Measurements from ENCODE around the gene OLIG2. TPM values are rescaled to one million over a fixed set of nuclear protein-coding genes. Genes with fewer than 3 reads are reported as not detected.

Gene OLIG2
- total and polyA plus RNA-seq, 2 of the 4 experiments (the other 2 are of a cell fraction), result not detected

- WGBS, 2 experiments (ENCODE audit: extremely low coverage in 2 of 2, insufficient read length in 1 of 2), result no CpG with 5 or more reads among the region's 5 CpGs
- H2BK120ac ChIP-seq (ENCODE audit: low read depth, low read length), result no peak overlapping the region
- H2BK20ac ChIP-seq (ENCODE audit: low read depth, low read length), result no peak overlapping the region
- in situ Hi-C loops (cut with MboI; ENCODE audit: low sequenced_read_pairs), result no loop called here
- no peak overlapping the region for H2BK5ac ChIP-seq (ENCODE audit: low read depth, low read length, poor library complexity, severe bottlenecking)
- H2AK5ac ChIP-seq (ENCODE audit: low read depth, low read length), result no peak overlapping the region
- no peaks in the 10 kb centered on the region for H4K20me1 ChIP-seq (ENCODE audit: insufficient read depth, low read length)
- no peak overlapping the region for H3K9ac ChIP-seq (ENCODE audit: low read depth, low read length)
- H3K79me1 ChIP-seq (ENCODE audit: low read depth in 1 of 2, low read length in 2 of 2), result no peaks in the 10 kb centered on the region
- no peak for TF ChIP-seq MAZ (IDR thresholded peaks at IDR 0.05; ENCODE audit: borderline replicate concordance, low read depth, low read length)
- TF ChIP-seq ELK1 (IDR thresholded peaks at IDR 0.05; ENCODE audit: borderline replicate concordance, low read depth, low read length), result no peak
- no peak for TF ChIP-seq FOS (IDR thresholded peaks at IDR 0.05; ENCODE audit: low read depth, low read length)
- TF ChIP-seq BHLHE40 (IDR thresholded peaks at IDR 0.05; ENCODE audit: low read depth, low read length), result no peak
- no peak for TF ChIP-seq MXI1 (IDR thresholded peaks at IDR 0.05; ENCODE audit: borderline replicate concordance, low read depth, low read length)
- no peak for TF ChIP-seq SMC3 (IDR thresholded peaks at IDR 0.05; ENCODE audit: low read depth, low read length)
- TF ChIP-seq CHD1 (IDR thresholded peaks at IDR 0.05; ENCODE audit: low read depth, low read length), result no peak
- DNase-seq, result no peak
- H2AFZ ChIP-seq (replicated peaks; ENCODE audit: low read length, poor library complexity), result no peak overlapping the region
- no peak overlapping the region for H3K18ac ChIP-seq (ENCODE audit: low read depth, low read length)
- no peak overlapping the region for H2AK9ac ChIP-seq (replicated peaks; ENCODE audit: low read depth, low read length, poor library complexity)
- H3K56ac ChIP-seq (ENCODE audit: extremely low read depth, insufficient read depth, low read length), result no peak overlapping the region
- H4K5ac ChIP-seq (ENCODE audit: low read depth, low read length), result no peak overlapping the region
- H3K4me3 ChIP-seq (ENCODE audit: insufficient read depth, low read depth, low read length), result no peak overlapping the region
- H3K4me1 ChIP-seq (ENCODE audit: control insufficient read depth, insufficient read depth, low read length), result no peaks in the 10 kb centered on the region
- intact Hi-C loops (cut with micrococcal nuclease), result no loop called here
- no peak overlapping the region for H3K14ac ChIP-seq (replicated peaks; ENCODE audit: low read depth, low read length)
- H3K9me1 ChIP-seq (ENCODE audit: insufficient read depth, low read length), result no peaks in the 10 kb centered on the region
- dilution Hi-C loops (cut with HindIII; ENCODE audit: low sequenced_read_pairs, unreplicated experiment), result no loop called here
- no TSS peak for BruUV-seq (replicated peaks)
- H3K9me3 ChIP-seq (ENCODE audit: control insufficient read depth, insufficient read depth, low read length), result no peaks in the 10 kb centered on the region
- ATAC-seq (ENCODE audit: low read depth), result no peak
- no peak overlapping the region for H3K27ac ChIP-seq (ENCODE audit: insufficient read depth, low read length)
- H3K4ac ChIP-seq (ENCODE audit: low read depth, low read length), result no peak overlapping the region
- ChIA-PET CTCF (no interaction called here), POLR2A (ENCODE audit: unreplicated experiment) (no interaction called here)
- H4K91ac ChIP-seq (ENCODE audit: insufficient read depth, low read depth, low read length), result no peak overlapping the region
- no peak overlapping the region for H2BK15ac ChIP-seq (ENCODE audit: low read depth, low read length)
- no peaks in the 10 kb centered on the region for H3K36me3 ChIP-seq (ENCODE audit: control insufficient read depth, insufficient read depth, low read length)
- H3K4me2 ChIP-seq (ENCODE audit: low read depth, low read length), result no peak overlapping the region
- no peak overlapping the region for H3K23ac ChIP-seq (ENCODE audit: low read depth, low read length)
- H3K27me3 ChIP-seq (ENCODE audit: control insufficient read depth, insufficient read depth, low read length), result peaks cover 66% of the 10 kb centered on the region
- H4K8ac ChIP-seq (ENCODE audit: low read depth in 2 of 2, low read length in 2 of 2), result no peak overlapping the region
Observed at GRCh38 chr21:33063375-33063883, 37.7 kb downstream of the OLIG2 start.
